BLaER1 treated with 17β-estradiol and CSF1 and Interleukin-3, amounts not matched to agents 10 nM and 100 nM (cell line): ENCODE data around the gene ANGEL2.
A peak's percentile ranks its signal among the peaks of the same experiment; 100 is the strongest.

Experiments
- H3K27ac ChIP-seq, 11 experiments: shearing (Covaris generic); formaldehyde crosslinking; 2 replicates each; pipeline ENCODE4 v1.8.1; 2022
- H3K27me3 ChIP-seq, 11 experiments: shearing (Covaris generic); formaldehyde crosslinking; 2 replicates each; pipeline ENCODE4 v1.8.1; 2022
- H3K36me3 ChIP-seq, 11 experiments: shearing (Covaris generic); formaldehyde crosslinking; 2 replicates each; pipeline ENCODE4 v1.8.1; 2022
- H3K4me1 ChIP-seq, 10 experiments: shearing (Covaris generic); formaldehyde crosslinking; 2 replicates each; pipeline ENCODE4 v1.8.1; 2022
- H3K4me2 ChIP-seq, 11 experiments: shearing (Covaris generic); formaldehyde crosslinking; 2 replicates each; pipeline ENCODE4 v1.8.1; 2022
- H3K4me3 ChIP-seq, 10 experiments: shearing (Covaris generic); formaldehyde crosslinking; 2 replicates each; pipeline ENCODE4 v1.8.1; 2022
- H3K9ac ChIP-seq, 11 experiments: shearing (Covaris generic); formaldehyde crosslinking; 2 replicates each; pipeline ENCODE4 v1.8.1; 2022
- H3K9me3 ChIP-seq, 11 experiments: shearing (Covaris generic); formaldehyde crosslinking; replicated peaks in 1 of 11; 2 replicates each; pipeline ENCODE4 v1.8.1; 2022
- H4K20me1 ChIP-seq, 11 experiments: shearing (Covaris generic); formaldehyde crosslinking; 2 replicates each; pipeline ENCODE4 v1.8.1; 2022
- Cebpa-rat ChIP-seq, 11 experiments: shearing (Covaris generic); IDR thresholded peaks; 2 replicates each; pipeline ENCODE4 v1.8.1; 2022

The ANGEL2 gene

GRCh38 chr1:212954514-212954913 lies 61.2 kb downstream of the ANGEL2 start:
- no peak for TF ChIP-seq Cebpa-rat (IDR thresholded peaks at IDR 0.05)
- Histone ChIP-seq H3K9me3 (no peaks in the 10 kb centered on the region), H4K20me1 (peaks cover 0 to 4% (median 0%) of the 10 kb centered on the region in 11 experiments; a peak in 1 of 22 replicates), H3K4me2 (no peak overlapping the region), H3K36me3 (peaks cover 0 to 34% (median 0%) of the 10 kb centered on the region in 11 experiments; a peak in 3 of 22 replicates), H3K4me1 (peaks cover 48 to 76% (median 67%) of the 10 kb centered on the region in 10 experiments), H3K27me3 (peaks cover 0 to 29% (median 0%) of the 10 kb centered on the region in 11 experiments; a peak in 8 of 22 replicates), H3K27ac (no peak overlapping the region), H3K9ac (no peak overlapping the region), H3K4me3 (no peak overlapping the region)

DNA sequence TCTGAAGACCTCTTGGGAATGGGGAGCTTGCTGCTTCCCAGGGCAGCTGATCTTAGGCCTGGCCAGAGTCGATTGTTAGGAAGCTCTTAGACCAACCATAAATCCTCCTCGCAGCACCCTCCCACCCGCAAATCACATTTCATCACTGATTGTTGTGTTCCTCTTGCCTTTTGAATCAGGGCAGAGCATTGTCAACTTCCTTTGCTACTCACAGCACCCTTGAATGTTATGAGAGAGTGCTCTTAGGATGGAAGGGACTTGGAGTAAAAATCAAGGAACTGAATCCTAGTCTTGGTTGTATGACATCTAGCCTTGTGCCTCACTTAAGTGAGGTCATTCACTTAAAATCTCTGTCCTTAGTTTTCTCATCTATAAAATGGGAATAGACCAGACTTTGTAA lies 62.3 kb downstream of the ANGEL2 start:
- Histone ChIP-seq H3K36me3 (peaks cover 0 to 34% (median 0%) of the 10 kb centered on the region in 11 experiments; a peak in 3 of 22 replicates), H3K4me2 (peak overlapping the region; percentile 92 to 100 (median 99); a peak in 21 of 22 replicates), H3K4me1 (peaks cover 39 to 66% (median 56%) of the 10 kb centered on the region in 10 experiments), H3K9me3 (peaks cover 0 to 3% (median 0%) of the 10 kb centered on the region in 11 experiments; a peak in 2 of 22 replicates), H4K20me1 (peaks cover 0 to 4% (median 0%) of the 10 kb centered on the region in 11 experiments; a peak in 1 of 22 replicates), H3K27ac (no peak overlapping the region), H3K27me3 (peaks cover 0 to 33% (median 0%) of the 10 kb centered on the region in 11 experiments; a peak in 8 of 22 replicates), H3K9ac (0 out of 22 replicates have a peak overlapping the region, but pooled peaks of 1 of the 11 experiments have one; percentile 83), H3K4me3 (no peak overlapping the region)
- TF ChIP-seq Cebpa-rat (IDR thresholded peaks at IDR 0.05): no peak

GRCh38 chr1:212952641-212952976 lies 63.1 kb downstream of the ANGEL2 start:
- Histone ChIP-seq H3K4me3 (peak overlapping the region in 5 of 10 experiments; percentile 65 to 72 (median 71); a peak in 6 of 20 replicates), H4K20me1 (peaks cover 0 to 4% (median 0%) of the 10 kb centered on the region in 11 experiments; a peak in 1 of 22 replicates), H3K4me1 (peaks cover 34 to 59% (median 48%) of the 10 kb centered on the region in 10 experiments), H3K9me3 (peaks cover 0 to 7% (median 0%) of the 10 kb centered on the region in 11 experiments; a peak in 2 of 22 replicates), H3K9ac (peak overlapping the region in 7 of 11 experiments; percentile 6 to 83 (median 78); a peak in 9 of 22 replicates), H3K27me3 (peaks cover 0 to 33% (median 0%) of the 10 kb centered on the region in 11 experiments; a peak in 8 of 22 replicates), H3K4me2 (peak overlapping the region; percentile 92 to 100 (median 99)), H3K36me3 (peaks cover 0 to 31% (median 0%) of the 10 kb centered on the region in 11 experiments; a peak in 3 of 22 replicates), H3K27ac (peak overlapping the region in 3 of 11 experiments; percentile 17 to 34 (median 19); a peak in 4 of 22 replicates)
- TF ChIP-seq Cebpa-rat (IDR thresholded peaks at IDR 0.05): no peak

DNA sequence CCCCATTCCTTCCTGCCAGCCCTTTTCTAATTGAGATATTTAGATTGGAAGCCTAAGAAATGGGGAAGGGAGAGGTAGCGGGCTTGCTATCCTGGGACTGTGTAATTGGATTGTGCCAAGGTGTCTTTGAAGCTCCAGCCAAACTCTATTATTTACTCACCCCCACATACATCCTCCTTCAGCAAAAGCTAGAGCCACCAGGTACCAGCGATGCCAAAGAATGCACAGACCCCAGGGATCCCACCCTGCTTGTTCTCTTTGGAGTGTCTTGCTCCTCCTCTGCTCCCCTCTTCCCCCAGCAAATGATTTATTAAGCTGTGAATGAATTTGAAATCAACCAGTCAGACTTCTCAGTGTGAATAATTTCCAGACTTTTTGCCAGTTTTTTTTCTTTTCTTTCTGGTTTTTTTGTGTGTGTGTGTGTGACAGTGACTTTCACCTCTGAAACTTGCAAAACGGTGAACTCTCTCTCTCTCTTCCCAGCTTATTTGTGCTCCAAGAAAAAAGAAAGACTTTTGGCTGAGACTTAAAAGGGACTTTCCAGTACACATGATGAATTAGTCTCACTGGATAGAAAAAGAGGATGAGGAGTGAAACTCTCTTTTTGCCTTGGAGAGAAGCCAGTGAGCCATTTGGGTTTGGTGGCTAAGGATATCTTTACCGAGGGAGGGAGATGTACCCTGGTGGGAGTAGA lies 63.6 kb downstream of the ANGEL2 start:
- TF ChIP-seq Cebpa-rat (IDR thresholded peaks at IDR 0.05): no peak
- Histone ChIP-seq H3K4me1 (peaks cover 34 to 54% (median 46%) of the 10 kb centered on the region in 10 experiments), H3K36me3 (peaks cover 0 to 26% (median 0%) of the 10 kb centered on the region in 11 experiments; a peak in 3 of 22 replicates), H3K4me3 (peak overlapping the region in 9 of 10 experiments; percentile 59 to 77 (median 71); a peak in 15 of 20 replicates), H3K27ac (peak overlapping the region in 4 of 11 experiments; percentile 19 to 66 (median 46); a peak in 5 of 22 replicates), H3K9ac (peak overlapping the region in 8 of 11 experiments; percentile 11 to 83 (median 75); a peak in 13 of 22 replicates), H3K4me2 (peak overlapping the region; percentile 92 to 100 (median 99)), H3K27me3 (peaks cover 0 to 33% (median 0%) of the 10 kb centered on the region in 11 experiments; a peak in 8 of 22 replicates), H3K9me3 (peaks cover 0 to 7% (median 0%) of the 10 kb centered on the region in 11 experiments; a peak in 2 of 22 replicates), H4K20me1 (peaks cover 0 to 4% (median 0%) of the 10 kb centered on the region in 11 experiments; a peak in 1 of 22 replicates)

GRCh38 chr1:212951126-212951946 lies 64.3 kb downstream of the ANGEL2 start:
- Histone ChIP-seq H3K27me3 (peaks cover 0 to 33% (median 0%) of the 10 kb centered on the region in 11 experiments; a peak in 8 of 22 replicates), H3K9me3 (peaks cover 0 to 7% (median 0%) of the 10 kb centered on the region in 11 experiments; a peak in 2 of 22 replicates), H3K4me1 (peaks cover 31 to 54% (median 42%) of the 10 kb centered on the region in 10 experiments), H3K9ac (peak overlapping the region; percentile 49 to 83 (median 72); a peak in 21 of 22 replicates), H3K4me3 (peak overlapping the region; percentile 59 to 77 (median 70)), H4K20me1 (peaks cover 0 to 4% (median 0%) of the 10 kb centered on the region in 11 experiments; a peak in 1 of 22 replicates), H3K27ac (peak overlapping the region in 8 of 11 experiments; percentile 46 to 73 (median 59); a peak in 14 of 22 replicates), H3K4me2 (peak overlapping the region; percentile 92 to 100 (median 99)), H3K36me3 (peaks cover 0 to 19% (median 0%) of the 10 kb centered on the region in 11 experiments; a peak in 2 of 22 replicates)
- no peak for TF ChIP-seq Cebpa-rat (IDR thresholded peaks at IDR 0.05)

DNA sequence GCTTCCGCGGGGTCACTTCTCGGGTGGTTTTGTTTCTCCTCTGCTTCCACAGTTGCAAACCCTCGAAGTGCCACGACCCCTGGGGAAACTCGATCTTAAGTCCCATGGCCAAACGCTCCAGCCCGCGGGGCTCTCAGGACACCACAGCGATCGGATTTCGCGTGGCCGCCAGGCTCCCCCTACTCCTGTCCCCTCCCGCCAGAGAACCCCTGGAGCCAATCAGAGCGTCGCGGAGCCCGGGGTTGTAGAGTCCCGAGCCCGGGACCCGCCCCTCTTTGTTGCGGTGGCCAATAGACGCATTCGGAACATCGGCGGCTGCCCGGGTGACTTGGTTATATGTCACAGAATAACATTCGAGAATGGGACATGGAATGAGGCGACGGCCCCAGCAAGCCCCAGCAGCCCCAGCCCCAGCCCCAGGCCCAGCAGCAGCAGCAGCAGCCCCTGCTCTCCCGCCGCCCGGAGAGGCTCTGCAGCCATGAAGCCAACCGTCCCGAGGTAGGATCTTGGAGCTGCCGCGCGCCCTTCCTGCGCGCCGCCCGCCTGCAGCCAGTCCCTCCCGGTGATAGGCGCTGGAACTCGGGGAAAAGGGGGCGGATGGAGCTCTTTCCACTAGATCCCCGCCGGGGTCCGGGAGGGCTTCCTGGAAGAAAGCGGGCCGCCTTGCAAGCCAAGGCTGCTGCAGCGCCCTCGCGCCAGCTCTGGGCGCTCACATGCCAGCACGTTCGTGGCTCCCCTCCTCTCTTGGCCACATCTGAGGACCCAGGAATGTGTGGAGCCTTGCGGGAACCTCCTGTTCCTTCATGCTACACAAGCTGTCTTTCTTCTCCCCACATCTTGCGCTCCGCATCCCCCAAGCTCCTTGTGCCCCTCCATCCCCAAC lies 65.2 kb downstream of the ANGEL2 start, which contains the start of gene VASH2:
Gene VASH2 (plus strand): TSS at position 299 of the 883 bp plus-strand sequence. CDS start 1,002 bp downstream, outside the sequence.
- Histone ChIP-seq H3K9ac (peak within 1 kb of the TSS; percentile 49 to 83 (median 72); a peak in 21 of 22 replicates), H3K4me3 (peak within 1 kb of the TSS; percentile 59 to 77 (median 70)), H3K4me2 (peak within 1 kb of the TSS; percentile 92 to 100 (median 99)), H3K27ac (peak within 1 kb of the TSS in 8 of 11 experiments; percentile 46 to 73 (median 59); a peak in 15 of 22 replicates), H4K20me1 (peaks cover 0 to 4% (median 0%) of the 10 kb centered on the region in 11 experiments; a peak in 1 of 22 replicates), H3K4me1 (peaks cover 23 to 45% (median 40%) of the 10 kb centered on the region in 10 experiments), H3K9me3 (peaks cover 0 to 7% (median 0%) of the 10 kb centered on the region in 11 experiments; a peak in 2 of 22 replicates), H3K36me3 (peaks cover 0 to 13% (median 0%) of the 10 kb centered on the region in 11 experiments; a peak in 2 of 22 replicates), H3K27me3 (peaks cover 0 to 33% (median 0%) of the 10 kb centered on the region in 11 experiments; a peak in 8 of 22 replicates)
- TF ChIP-seq Cebpa-rat (IDR thresholded peaks at IDR 0.05): no peak

- Histone ChIP-seq H3K4me2 (peak overlapping the region; percentile 92 to 100 (median 99)), H3K4me1 (peaks cover 21 to 51% (median 39%) of the 10 kb centered on the region in 10 experiments), H3K27ac (peak overlapping the region in 4 of 11 experiments; percentile 18 to 66 (median 52); a peak in 4 of 22 replicates), H3K36me3 (peaks cover 0 to 10% (median 0%) of the 10 kb centered on the region in 11 experiments; a peak in 2 of 22 replicates), H4K20me1 (peaks cover 0 to 4% (median 0%) of the 10 kb centered on the region in 11 experiments; a peak in 1 of 22 replicates), H3K9ac (peak overlapping the region; percentile 49 to 83 (median 72); a peak in 18 of 22 replicates), H3K9me3 (peaks cover 0 to 7% (median 0%) of the 10 kb centered on the region in 11 experiments; a peak in 2 of 22 replicates), H3K27me3 (peaks cover 0 to 33% (median 0%) of the 10 kb centered on the region in 11 experiments; a peak in 8 of 22 replicates), H3K4me3 (peak overlapping the region; percentile 59 to 77 (median 70))
- no peak for TF ChIP-seq Cebpa-rat (IDR thresholded peaks at IDR 0.05)
Measured at GRCh38 chr1:212949771-212950170, 65.9 kb downstream of the ANGEL2 start.
